Body of pancreas (tissue), 4 donors: ENCODE measurements around the gene DHX15. TPM values are rescaled to one million over a fixed set of nuclear protein-coding genes. Genes with fewer than 3 reads are reported as not detected.

ENCODE experiments used
- ATAC-seq: fragments of 150-250 bp; one replicate; pipeline ENCODE4 v1.9.1; 2016
- DNase-seq, 4 donors: peaks; one replicate each; pipeline ENCODE4 v3.0.0-alpha.2; 2019
- H3K27ac ChIP-seq, 4 donors: fragments of 200-600 bp; sonication (generic); 1 replicate in 3 of 4; 2 replicates in 1 of 4; pipeline versions ENCODE4 v1.5.1 to v1.6.1; 2016 to 2019; ENCODE audit warnings: mild to moderate bottlenecking in 1 of 4, mixed read lengths in 1 of 4, moderate library complexity in 1 of 4
- H3K27me3 ChIP-seq, 2 donors: fragments of 200-600 bp; sonication (generic); one replicate each; pipeline ENCODE4 v1.6.0; 2016; ENCODE audit warnings: mild to moderate bottlenecking in 1 of 2
- H3K36me3 ChIP-seq, 2 donors: fragments of 200-600 bp; sonication (generic); replicated peaks in 1 of 2; 2 replicates each; pipeline ENCODE4 v1.5.1; 2016; ENCODE audit warnings: low read depth in 2 of 2; ENCODE audit not compliant: insufficient read depth in 1 of 2
- H3K4me1 ChIP-seq: fragments of 200-600 bp; sonication (generic); one replicate; pipeline ENCODE4 v1.6.0; 2016
- H3K4me3 ChIP-seq, 2 donors: fragments of 200-600 bp; sonication (generic); 1 replicate in 1 of 2; 2 replicates in 1 of 2; pipeline ENCODE4 v1.5.1; 2016 to 2019
- H3K9me3 ChIP-seq, 3 donors: fragments of 200-600 bp; sonication (generic); 1 replicate in 2 of 3; 2 replicates in 1 of 3; pipeline ENCODE4 v1.5.1; 2016
- POLR2A ChIP-seq, 3 donors: fragments of 450-650 bp; IDR thresholded peaks; one replicate each; pipeline ENCODE4 v1.6.1; 2016; ENCODE audit warnings: antibody characterized with exemption in 3 of 3, mild to moderate bottlenecking in 2 of 3
- WGBS, 2 donors: methylation state at CpG; one replicate each; pipeline ENCODE4 v1.1.5; 2017; 5-methylcytosine and 5-hydroxymethylcytosine counted together
- intact Hi-C: fragments of 100-400 bp; cut with DNase I; formaldehyde crosslinking; loops from one replicate; pipeline ENCODE4 v1.15.1; 2023
- total RNA-seq, 2 donors: library from RNA; depleted of rRNA; stranded (reverse); fragments of >200 nt; gene quantifications; one replicate each; pipeline ENCODE4 v1.1.0, GENCODE V29; 2016
- TF ChIP-seq, protein P1 (sequence below), 7 experiments: fragments of 450-650 bp in 4 of 7; fragments of 200-600 bp in 3 of 7; sonication (generic) in 3 of 7; IDR thresholded peaks; one replicate each; pipeline ENCODE4 v1.5.1; 2016 to 2019; ENCODE audit warnings: antibody characterized with exemption in 7 of 7

Gene DHX15
- total RNA-seq, 2 donors from 2014 or later: 83.7 to 104 TPM

DNA sequence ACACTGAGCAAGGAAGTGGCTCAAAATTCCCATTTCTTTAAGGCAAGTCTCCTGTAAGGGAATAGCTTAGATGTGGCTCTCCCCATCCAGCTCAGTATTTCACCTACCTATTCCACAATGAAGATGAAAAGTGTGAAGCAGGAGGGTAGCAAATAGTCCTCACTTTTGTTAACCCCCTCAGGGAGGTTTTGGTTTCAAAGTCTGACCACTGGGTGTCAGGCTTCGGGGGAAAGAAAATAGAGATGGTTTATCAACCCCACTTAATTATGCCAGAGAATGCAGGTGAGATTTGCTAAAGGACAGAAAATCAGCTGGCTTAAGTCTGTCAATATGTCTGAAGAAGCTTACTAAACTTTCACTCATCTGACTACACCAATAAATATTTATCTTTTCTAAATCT is 69.5 kb downstream of the DHX15 start:
- Histone ChIP-seq H3K36me3 (no peaks in the 10 kb centered on the region), H3K4me1 (peaks cover 24% of the 10 kb centered on the region), H3K27me3 (no peaks in the 10 kb centered on the region), H3K4me3 (no peak overlapping the region), H3K27ac (no peak overlapping the region), H3K9me3 (no peaks in the 10 kb centered on the region)
- intact Hi-C loops: no loop called here
- DNase-seq (no peak), ATAC-seq (no peak)
- TF ChIP-seq, protein P1, sequence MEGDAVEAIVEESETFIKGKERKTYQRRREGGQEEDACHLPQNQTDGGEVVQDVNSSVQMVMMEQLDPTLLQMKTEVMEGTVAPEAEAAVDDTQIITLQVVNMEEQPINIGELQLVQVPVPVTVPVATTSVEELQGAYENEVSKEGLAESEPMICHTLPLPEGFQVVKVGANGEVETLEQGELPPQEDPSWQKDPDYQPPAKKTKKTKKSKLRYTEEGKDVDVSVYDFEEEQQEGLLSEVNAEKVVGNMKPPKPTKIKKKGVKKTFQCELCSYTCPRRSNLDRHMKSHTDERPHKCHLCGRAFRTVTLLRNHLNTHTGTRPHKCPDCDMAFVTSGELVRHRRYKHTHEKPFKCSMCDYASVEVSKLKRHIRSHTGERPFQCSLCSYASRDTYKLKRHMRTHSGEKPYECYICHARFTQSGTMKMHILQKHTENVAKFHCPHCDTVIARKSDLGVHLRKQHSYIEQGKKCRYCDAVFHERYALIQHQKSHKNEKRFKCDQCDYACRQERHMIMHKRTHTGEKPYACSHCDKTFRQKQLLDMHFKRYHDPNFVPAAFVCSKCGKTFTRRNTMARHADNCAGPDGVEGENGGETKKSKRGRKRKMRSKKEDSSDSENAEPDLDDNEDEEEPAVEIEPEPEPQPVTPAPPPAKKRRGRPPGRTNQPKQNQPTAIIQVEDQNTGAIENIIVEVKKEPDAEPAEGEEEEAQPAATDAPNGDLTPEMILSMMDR (IDR thresholded peaks at IDR 0.05): peak in 1 of 7 experiments; percentile 5
- no peak for TF ChIP-seq POLR2A (IDR thresholded peaks at IDR 0.05)
- 66 to 89% methylated on average over 1 of the region's 1 CpG for whole genome bisulfite sequencing, 2 donors

DNA sequence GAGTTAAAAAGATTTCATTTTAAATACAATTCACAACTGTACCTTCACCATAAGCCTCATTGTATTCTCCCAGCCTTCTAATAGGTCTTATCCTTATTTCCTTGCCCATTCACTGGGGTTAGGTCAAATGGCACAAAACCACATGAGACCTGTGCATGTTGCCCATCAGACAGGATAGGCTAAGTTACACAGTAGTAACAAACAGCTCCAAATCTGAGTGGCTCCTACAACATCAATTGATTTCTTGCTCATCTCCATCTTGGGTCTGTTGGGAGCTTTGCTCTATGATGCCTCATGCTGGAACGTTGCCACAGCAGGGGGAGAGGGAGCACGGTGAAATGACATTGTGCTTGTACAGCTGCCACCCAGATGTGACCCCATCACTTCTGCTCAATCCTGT is 70.6 kb downstream of the DHX15 start:
- H3K4me3 ChIP-seq: no peak overlapping the region

DNA sequence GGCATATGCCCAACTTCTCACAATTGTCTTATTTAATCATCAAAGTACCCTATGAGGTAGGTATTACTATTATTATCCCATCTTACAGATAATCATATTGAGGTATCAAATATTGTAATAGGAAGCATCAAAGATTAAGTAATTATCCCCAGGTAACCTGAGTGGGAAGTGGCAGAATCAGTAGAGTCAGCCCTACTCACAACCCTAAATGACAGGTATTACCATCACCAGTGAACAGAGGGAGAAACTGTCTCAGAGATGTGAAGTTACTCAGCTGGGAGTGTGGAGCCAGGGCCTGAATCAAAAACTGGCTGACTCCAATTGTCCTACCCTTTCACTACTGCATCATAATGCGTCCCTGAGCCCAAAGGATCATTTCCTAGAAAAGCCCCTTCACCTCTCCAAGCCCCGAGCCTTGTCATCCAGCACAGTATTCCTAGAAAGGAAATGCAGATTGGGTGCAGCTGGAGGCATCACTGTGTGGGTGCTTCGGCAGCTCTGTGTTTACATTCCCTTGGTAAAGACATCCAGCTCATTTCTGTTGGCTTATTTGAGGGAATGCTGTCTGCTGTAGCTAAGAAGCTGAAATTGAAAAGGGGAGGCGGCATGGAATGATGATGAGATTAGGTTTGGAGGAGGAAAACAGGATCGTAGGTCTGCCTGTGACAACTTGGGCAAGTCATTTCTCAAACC is 72.8 kb downstream of the DHX15 start:
- no peaks in the 10 kb centered on the region for H3K27me3 ChIP-seq
- no peaks in the 10 kb centered on the region for H3K9me3 ChIP-seq
- intact Hi-C loops: no loop called here
- no peak overlapping the region for H3K4me3 ChIP-seq
- TF ChIP-seq POLR2A (IDR thresholded peaks at IDR 0.05): no peak
- TF ChIP-seq, protein P1 (IDR thresholded peaks at IDR 0.05): no peak
- ATAC-seq (no peak), DNase-seq (no peak)
- H3K27ac ChIP-seq: no peak overlapping the region
- WGBS, 2 donors: 80 to 83% methylated on average over 5 of the region's 5 CpGs
- H3K36me3 ChIP-seq: no peaks in the 10 kb centered on the region
- no peaks in the 10 kb centered on the region for H3K4me1 ChIP-seq

More for the DNA sequence above, 70.6 kb downstream of the DHX15 start:
- Histone ChIP-seq H3K36me3 (no peaks in the 10 kb centered on the region), H3K9me3 (no peaks in the 10 kb centered on the region), H3K27me3 (no peaks in the 10 kb centered on the region), H3K4me1 (peaks cover 13% of the 10 kb centered on the region), H3K27ac (no peak overlapping the region)
- ATAC-seq (no peak), DNase-seq (no peak)
- TF ChIP-seq, protein P1 (IDR thresholded peaks at IDR 0.05): no peak
- TF ChIP-seq POLR2A (IDR thresholded peaks at IDR 0.05): no peak
- 85 to 95% methylated on average over 2 of the region's 2 CpGs for WGBS, 2 donors
- intact Hi-C loops: no loop called here

DNA sequence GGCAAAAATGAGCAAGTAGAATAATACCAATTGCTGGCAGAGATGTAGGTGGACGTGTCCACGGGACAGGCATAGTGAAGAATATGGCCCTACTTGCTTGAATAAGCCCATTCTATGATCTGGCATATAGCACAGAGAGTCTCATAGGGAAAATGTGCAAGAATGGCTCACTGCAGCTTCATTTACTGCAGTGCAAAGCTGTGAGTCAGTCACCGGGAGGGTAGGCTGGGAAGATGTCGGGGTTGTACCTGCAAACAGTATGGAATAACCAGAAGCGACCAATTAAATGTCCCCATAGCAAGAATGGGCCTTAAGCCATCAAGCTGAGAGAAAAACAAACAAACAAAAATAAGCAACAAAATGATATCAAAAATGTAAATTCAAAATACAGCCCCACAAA is 74.3 kb downstream of the DHX15 start:
- Histone ChIP-seq H3K36me3 (no peaks in the 10 kb centered on the region), H3K27me3 (no peaks in the 10 kb centered on the region), H3K27ac (no peak overlapping the region), H3K4me3 (no peak overlapping the region), H3K4me1 (no peaks in the 10 kb centered on the region), H3K9me3 (no peaks in the 10 kb centered on the region)
- TF ChIP-seq, protein P1 (IDR thresholded peaks at IDR 0.05): no peak
- no peak for TF ChIP-seq POLR2A (IDR thresholded peaks at IDR 0.05)
- intact Hi-C loops: no loop called here
- DNase-seq (no peak), ATAC-seq (no peak)
- WGBS, 2 donors: 90 to 95% methylated on average over 5 of the region's 5 CpGs

DNA sequence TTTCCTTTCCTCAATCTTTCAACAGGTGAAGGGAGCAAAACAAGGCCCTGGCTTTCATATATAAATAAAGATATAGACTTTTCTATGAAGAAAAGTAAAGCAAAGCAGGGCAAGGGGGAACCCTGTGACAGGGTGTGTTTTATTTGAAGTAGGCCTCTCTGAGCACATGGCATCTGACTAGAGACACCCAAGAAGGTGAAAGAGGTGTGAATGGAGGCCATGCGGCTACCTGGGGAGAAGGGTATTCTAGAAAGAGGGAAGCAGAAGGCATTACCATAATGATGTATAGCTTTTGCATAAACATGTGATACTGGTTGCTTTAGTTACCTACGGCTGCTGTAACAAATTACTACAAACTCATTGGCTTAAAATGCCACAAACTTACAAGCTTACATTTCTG is 75.8 kb downstream of the DHX15 start:
- TF ChIP-seq POLR2A (IDR thresholded peaks at IDR 0.05): no peak
- TF ChIP-seq, protein P1 (IDR thresholded peaks at IDR 0.05): no peak
- Histone ChIP-seq H3K4me1 (no peaks in the 10 kb centered on the region), H3K27ac (no peak overlapping the region), H3K36me3 (no peaks in the 10 kb centered on the region), H3K27me3 (no peaks in the 10 kb centered on the region), H3K9me3 (no peaks in the 10 kb centered on the region), H3K4me3 (no peak overlapping the region)
- WGBS, 2 donors: 94 to 98% methylated on average over 2 of the region's 2 CpGs
- intact Hi-C loops: no loop called here
- no peak for ATAC-seq
- no peak for DNase-seq
